EH (cell line): ENCODE data around the gene PLXNA4.

Experiments
- DNase-seq: peaks from one replicate; pipeline ENCODE4 v3.0.0-alpha.2; 2015; ENCODE audit warnings: low read depth

PLXNA4 gene

GRCh38 chr7:132141109-132141508 lies 435.2 kb downstream of the PLXNA4 start:
- no peak for DNase-seq

GRCh38 chr7:132140341-132140740 lies 435.9 kb downstream of the PLXNA4 start:
- no peak for DNase-seq

DNA sequence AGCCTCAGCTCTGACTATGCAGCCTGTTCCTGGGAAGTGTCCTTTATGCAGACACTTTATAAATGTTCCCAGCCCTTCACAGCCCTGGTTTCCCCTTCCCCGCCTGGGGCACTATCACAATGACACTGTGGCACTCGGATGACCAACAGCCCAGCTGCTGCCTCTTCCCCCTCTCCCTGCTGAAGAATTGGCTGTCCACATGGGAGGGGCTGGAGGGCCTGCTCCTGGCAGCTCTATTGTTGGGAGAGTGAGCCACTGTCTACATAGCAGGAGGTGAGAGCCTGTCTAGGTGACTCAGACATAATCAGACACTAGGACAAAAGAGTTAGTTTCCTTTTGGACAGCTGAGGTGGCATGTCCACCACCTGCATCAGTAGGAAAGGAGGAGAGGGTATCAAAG lies 437.5 kb downstream of the PLXNA4 start:
- DNase-seq: no peak

DNA sequence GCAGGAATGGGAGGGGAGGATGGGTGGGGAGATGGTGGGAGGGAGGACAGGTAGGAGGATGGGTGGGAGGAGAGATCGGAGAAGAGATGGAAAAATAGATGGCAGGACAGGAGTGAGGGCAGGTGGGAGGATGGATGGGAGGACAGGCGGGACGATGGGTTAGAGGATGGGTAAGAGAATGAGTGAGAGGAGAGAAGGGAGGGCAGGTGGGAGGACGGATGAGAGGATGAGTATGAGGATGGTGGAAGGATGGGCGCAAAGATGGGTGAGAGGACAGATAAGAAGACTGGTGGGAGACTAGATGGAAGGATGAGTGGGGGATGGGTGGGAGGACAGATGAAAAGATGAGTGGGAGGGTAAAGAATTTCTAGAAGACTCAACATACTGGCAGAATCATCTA lies 438.6 kb downstream of the PLXNA4 start:
- no peak for DNase-seq

- DNase-seq: no peak
These were observed 440.4 kb downstream of the PLXNA4 start for GRCh38 chr7:132135746-132136385.

DNA sequence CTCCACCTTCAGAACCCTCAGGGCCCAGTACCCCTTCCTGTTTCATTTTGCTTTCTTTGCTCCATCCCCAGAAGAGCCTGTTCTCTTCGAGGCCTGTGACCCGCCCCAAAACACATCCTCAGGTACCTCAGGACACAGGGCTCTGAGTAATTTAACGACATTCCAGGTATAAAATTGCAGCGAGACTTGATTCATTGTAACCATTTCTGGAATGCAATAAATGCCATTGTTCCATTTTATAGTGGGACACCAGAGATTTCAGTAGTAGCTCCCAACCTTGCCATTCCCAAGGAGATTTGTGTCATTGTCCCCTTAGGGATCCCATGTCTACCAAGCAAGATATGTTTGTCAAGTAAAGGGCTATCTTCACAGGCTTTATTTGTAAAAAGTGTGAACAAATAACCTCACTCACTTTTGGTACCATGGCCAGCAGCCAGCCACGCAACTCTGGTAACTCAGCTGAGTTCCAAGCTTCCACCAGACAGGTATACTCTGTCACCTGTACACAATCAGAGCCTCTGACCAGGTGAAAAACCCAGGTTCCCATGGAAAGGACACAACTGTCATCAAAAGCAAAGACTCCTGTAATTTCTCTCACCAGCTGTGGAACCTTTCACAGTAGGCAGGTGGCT lies 441.3 kb downstream of the PLXNA4 start:
- no peak for DNase-seq

GRCh38 chr7:132133501-132133900 lies 442.8 kb downstream of the PLXNA4 start:
- no peak for DNase-seq

DNA sequence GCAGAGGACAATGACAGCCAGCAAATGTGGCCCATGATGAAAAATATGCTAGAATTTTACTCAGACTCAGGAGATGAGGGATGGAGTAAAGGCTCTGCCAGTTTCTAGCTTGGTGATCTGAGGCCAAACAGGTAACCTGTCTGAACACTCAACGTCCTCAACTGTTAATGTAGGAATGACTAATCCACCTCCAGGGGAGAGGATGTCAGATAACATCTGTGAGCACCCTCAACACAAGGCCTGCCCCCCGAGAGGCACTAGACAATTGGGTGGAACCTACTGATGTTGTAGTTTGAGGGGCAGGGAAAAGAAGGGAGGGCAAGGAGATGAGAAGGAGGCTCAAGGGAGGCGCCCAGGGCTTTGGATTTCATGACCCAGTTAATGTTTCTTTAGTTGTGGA lies 445.1 kb downstream of the PLXNA4 start:
- DNase-seq: no peak

DNA sequence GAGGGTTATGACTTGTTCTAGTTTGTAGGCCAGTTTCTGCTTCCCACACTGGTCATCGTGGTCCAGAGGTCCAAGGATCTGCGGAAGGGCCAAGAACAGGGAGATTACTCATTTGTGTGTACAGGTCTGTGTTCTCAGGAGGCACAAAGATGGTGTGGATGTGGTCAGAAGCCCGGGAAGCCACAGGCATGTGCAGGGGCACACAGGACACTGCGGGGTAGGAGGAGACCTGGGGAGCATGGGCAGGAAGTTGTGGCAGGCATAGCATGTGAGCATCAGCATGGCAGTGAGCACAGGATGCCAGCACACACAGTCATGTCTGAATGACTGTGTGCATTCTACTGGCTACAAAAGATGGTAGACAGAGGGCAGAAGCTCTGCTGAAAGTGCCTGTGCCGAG lies 445.8 kb downstream of the PLXNA4 start:
- peak; percentile 27 for DNase-seq

DNA sequence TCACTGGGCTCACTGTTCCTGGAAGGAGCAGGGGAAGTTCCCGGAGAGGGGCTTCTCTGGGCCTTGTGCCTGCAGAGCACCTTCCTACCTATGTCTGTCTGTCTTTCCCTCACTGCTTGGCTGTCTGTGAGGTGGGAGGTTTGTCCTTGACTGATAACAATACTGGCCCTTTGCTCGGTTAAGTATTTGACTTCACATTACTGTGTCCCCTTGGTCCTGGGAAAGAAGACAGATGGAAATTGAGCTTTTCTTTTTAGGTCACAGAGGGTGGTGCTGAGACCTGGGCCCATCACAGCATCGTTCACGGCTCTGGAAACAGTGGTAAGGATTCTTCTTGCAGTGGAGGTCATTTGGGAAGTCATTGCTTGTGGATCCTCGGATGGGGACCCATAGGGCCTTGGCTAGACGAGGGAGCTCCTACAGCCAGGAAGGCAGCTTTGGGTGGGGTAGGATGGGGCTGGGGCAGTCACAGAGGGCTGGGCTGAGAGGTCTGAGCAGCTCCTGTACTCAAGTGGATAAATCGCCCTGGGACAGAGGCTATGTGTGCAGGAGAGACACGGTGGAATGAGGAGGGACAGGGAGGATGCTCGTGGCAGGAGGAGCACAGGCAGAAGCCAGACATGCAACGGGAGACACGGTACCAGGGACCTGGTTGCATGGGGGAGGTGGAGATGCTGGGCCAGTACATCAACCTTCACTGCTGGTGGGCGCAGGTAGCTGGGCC lies 450.2 kb downstream of the PLXNA4 start:
- no peak for DNase-seq

DNA sequence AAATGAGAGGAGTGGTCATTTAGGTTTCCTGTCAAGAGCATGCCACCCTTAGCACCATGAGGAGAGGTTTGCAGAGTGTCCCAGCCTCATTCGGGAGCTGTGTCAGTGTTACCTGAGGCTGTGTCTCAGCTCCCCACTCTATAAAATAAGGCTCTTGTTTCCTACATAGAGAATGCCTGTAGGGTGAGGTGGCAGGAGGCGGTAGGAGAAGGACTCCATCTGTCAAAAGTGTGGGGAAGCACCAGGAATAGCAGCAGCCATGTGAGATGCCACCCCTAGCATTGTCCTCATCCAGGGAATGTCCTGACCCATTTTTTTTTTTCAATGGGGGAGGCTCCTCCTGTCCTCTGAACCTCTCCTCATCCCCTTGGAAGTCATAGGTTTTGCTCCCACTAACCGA lies 451.2 kb downstream of the PLXNA4 start:
- no peak for DNase-seq

GRCh38 chr7:132124575-132124974 lies 451.7 kb downstream of the PLXNA4 start:
- no peak for DNase-seq

GRCh38 chr7:132123773-132124172 lies 452.5 kb downstream of the PLXNA4 start:
- no peak for DNase-seq

DNA sequence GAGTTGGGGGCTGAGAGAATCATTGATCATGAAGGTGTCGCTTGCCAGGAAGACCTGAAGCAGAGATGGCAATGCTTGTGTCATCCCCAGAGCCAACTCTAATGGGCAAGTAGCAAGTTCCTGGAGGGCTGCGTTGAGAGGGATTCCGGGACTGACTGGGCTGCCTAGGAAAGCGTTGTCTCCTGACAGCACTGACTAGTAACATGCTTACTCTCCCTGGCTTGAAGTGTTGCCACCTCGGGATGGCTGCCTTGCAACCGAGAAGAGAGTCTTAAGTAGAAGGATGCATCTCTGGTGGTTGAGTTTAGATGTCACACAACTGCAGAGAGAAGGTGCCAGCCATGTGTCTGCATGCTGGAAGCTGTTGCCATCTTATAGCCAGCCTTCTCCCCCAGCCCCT lies 453.4 kb downstream of the PLXNA4 start:
- DNase-seq: no peak

GRCh38 chr7:132121987-132122386 lies 454.3 kb downstream of the PLXNA4 start:
- no peak for DNase-seq

DNA sequence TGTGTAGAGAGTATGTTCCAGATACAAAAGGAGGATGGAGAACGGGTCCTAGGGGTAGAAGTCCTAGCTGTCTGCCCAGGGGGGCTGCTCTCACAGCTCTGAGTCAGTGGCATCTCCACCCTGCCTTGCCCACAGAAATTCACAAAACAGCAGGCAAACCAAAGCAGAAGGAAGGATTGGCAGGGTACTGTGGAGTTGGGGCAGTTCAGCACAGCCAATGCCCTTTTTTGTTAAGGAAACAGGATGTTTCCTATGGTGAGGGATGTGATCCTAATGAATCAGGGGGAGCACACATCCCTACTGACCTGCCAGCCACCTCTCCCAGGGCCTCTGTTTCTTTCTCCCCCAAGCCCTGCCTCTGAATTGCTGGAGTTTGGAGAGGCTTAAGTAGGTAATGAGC lies 457.6 kb downstream of the PLXNA4 start:
- peak; percentile 15 for DNase-seq

- DNase-seq: no peak
These were observed 458.6 kb downstream of the PLXNA4 start for GRCh38 chr7:132117636-132118035.

GRCh38 chr7:132117181-132117580 lies 459.1 kb downstream of the PLXNA4 start:
- DNase-seq: peak; percentile 74

- DNase-seq: peak; percentile 81
These were observed 459.9 kb downstream of the PLXNA4 start for GRCh38 chr7:132116369-132116768.

GRCh38 chr7:132115758-132116157 lies 460.5 kb downstream of the PLXNA4 start:
- DNase-seq: no peak

DNA sequence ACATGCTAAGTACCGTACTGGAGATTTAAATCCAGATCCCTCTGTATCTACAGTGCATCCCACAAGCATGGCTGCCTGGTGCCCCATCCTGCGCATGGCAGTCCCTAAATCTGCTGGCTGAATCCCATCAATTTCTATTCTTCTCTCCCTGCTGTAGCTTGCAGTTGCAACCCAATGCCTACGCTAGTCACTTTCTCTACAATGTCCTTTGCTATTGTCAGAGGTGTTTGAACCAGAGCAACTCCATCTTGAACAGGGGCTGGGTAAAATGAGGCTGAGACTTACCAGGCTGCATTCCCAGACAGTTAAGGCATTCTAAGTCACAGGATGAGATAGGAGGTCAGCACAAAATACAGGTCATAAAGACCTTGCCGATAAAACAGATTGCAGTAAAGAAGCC lies 461.2 kb downstream of the PLXNA4 start:
- DNase-seq: no peak

GRCh38 chr7:132114411-132114810 lies 461.9 kb downstream of the PLXNA4 start:
- no peak for DNase-seq
